HUES6 (cell line): ENCODE data around the gene NFKBIE.

Experiments used
- H3K27ac ChIP-seq: 2 replicates; pipeline ENCODE4 v1.7.0; 2013; ENCODE audit warnings: low read depth, mild to moderate bottlenecking, low read length, inconsistent platforms
- H3K27me3 ChIP-seq: 2 replicates; pipeline ENCODE4 v1.6.1; 2013; ENCODE audit warnings: low read length; ENCODE audit not compliant: control insufficient read depth, insufficient read depth
- H3K36me3 ChIP-seq: 2 replicates; pipeline ENCODE4 v1.6.1; 2013; ENCODE audit warnings: low read length; ENCODE audit not compliant: control insufficient read depth, insufficient read depth
- H3K4me1 ChIP-seq: 2 replicates; pipeline ENCODE4 v1.6.1; 2013; ENCODE audit warnings: low read length; ENCODE audit not compliant: control insufficient read depth, insufficient read depth
- H3K4me3 ChIP-seq: 2 replicates; pipeline ENCODE4 v1.5.1; 2013; ENCODE audit warnings: low read depth, low read length
- H3K9ac ChIP-seq: one replicate; pipeline ENCODE4 v1.6.1; 2013; ENCODE audit warnings: mild to moderate bottlenecking, low read length
- H3K9me3 ChIP-seq: 2 replicates; pipeline ENCODE4 v1.6.1; 2013; ENCODE audit warnings: low read depth, low read length; ENCODE audit not compliant: control insufficient read depth, insufficient read depth

Gene NFKBIE

GRCh38 chr6:44263354-44264100 is 1.8 kb downstream of the NFKBIE start:
- no peak overlapping the region for H3K27ac ChIP-seq

DNA sequence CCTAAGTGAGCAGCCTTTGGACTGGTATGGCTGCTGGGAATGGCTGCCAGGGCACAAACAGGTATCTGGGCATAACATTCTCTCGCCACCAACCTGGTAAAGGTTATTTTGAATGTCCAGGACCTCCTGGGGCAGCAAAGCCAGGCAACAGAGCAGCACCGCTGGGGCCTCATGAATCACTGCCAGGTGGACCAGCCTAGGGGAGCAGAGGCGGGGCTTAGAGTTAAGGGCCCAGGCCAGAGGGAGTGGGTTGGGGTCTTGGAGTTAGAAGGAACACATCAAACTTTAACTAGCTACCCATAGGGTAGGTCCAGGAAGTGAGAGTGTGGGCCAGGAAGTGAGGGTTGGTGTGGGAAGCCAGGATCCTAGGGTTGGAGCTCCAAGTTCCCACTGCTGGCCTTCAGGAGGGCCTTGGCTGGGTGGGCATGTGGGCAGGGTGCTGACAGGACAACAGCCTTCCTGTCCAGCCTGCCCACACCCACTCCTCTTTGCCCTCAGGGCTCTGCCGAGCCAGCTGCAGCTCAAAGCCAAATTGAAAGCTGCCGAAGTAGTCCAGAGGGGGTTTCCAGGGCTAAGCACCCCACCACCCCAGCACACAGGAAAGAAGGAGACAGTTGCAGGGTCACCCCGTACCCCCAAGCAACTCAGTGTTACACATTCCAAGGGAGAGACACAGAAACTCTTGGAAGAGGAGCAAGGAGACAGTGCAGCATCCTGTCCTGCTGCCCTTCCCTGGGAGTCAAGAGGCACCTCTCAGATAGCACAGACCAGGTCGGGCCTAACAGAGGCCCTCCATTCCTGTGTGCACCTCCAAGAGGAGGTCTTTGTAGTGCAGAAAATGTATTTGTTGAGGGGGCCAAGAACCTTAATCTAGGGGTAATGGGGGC is 2.6 kb downstream of the NFKBIE start:
- peaks cover 19% of the 10 kb centered on the region for H3K36me3 ChIP-seq
- peaks cover 32% of the 10 kb centered on the region for H3K4me1 ChIP-seq
- H3K27me3 ChIP-seq = no peaks in the 10 kb centered on the region
- no peaks in the 10 kb centered on the region for H3K9me3 ChIP-seq
- peak overlapping the region; percentile 87; the same call in 1 of the 2 replicates for H3K4me3 ChIP-seq
- H3K27ac ChIP-seq = no peak overlapping the region
- H3K9ac ChIP-seq = no peak overlapping the region

More at GRCh38 chr6:44263354-44264100, 1.8 kb downstream of the NFKBIE start:
- peaks cover 32% of the 10 kb centered on the region for H3K4me1 ChIP-seq
- no peak overlapping the region for H3K9ac ChIP-seq
- H3K36me3 ChIP-seq = peaks cover 18% of the 10 kb centered on the region
- peak overlapping the region; percentile 87 for H3K4me3 ChIP-seq
- H3K9me3 ChIP-seq = no peaks in the 10 kb centered on the region
- H3K27me3 ChIP-seq = peaks cover 4% of the 10 kb centered on the region; the same call in 1 of the 2 replicates

- peaks cover 34% of the 10 kb centered on the region for H3K4me1 ChIP-seq
- no peak overlapping the region for H3K9ac ChIP-seq
- H3K27me3 ChIP-seq = no peaks in the 10 kb centered on the region
- no peak overlapping the region for H3K27ac ChIP-seq
- no peak overlapping the region for H3K4me3 ChIP-seq
- peaks cover 19% of the 10 kb centered on the region for H3K36me3 ChIP-seq
- H3K9me3 ChIP-seq = no peaks in the 10 kb centered on the region
Observed at GRCh38 chr6:44261581-44261980, 3.8 kb downstream of the NFKBIE start.

DNA sequence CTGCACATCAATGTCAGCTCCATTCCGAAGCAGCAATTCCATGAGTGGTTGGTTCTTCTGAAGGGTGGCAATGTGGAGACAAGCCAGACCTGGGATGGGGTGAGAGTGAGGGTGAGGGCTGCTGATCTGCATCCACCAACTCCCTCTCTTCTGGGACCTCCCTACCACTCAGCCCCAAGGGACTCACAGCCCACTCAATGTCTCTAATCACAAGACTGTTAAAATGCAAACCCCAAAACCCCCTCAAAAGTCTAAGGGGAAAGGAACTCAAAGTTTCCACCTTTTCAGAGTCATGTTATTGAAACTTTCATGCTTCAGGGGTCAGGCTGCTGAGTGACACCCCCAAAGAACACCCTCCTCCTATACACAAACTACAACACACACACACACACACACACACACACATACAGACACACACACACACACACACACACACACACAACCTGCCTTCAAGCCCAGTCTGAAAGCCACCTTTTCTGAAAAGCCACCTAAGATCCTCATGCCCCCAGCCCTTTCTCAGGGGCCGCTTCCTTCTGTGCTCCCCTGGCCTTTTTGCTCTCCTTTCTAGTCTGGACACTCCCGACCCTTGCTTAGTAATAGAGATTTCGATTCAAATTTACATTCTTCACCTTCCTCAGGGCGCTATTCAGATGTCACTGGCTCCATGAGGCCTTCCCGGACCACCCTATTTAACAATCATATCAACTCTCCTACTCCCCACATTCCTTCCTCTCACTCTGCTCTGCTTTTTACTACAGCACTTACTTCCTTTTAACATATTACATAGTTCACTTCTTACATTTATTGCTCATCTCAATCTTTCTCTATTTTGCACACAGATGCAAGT is 4.7 kb downstream of the NFKBIE start:
- no peak overlapping the region for H3K4me3 ChIP-seq

GRCh38 chr6:44260011-44260410 is 5.3 kb downstream of the NFKBIE start:
- Histone ChIP-seq H3K9me3 (no peaks in the 10 kb centered on the region), H3K4me3 (no peak overlapping the region), H3K36me3 (peaks cover 27% of the 10 kb centered on the region), H3K27me3 (no peaks in the 10 kb centered on the region), H3K27ac (no peak overlapping the region), H3K4me1 (peaks cover 38% of the 10 kb centered on the region), H3K9ac (no peak overlapping the region)

More for the DNA sequence above, 4.7 kb downstream of the NFKBIE start:
- Histone ChIP-seq H3K27me3 (no peaks in the 10 kb centered on the region), H3K9ac (no peak overlapping the region), H3K36me3 (peaks cover 20% of the 10 kb centered on the region), H3K9me3 (no peaks in the 10 kb centered on the region), H3K27ac (no peak overlapping the region), H3K4me1 (peaks cover 39% of the 10 kb centered on the region)

DNA sequence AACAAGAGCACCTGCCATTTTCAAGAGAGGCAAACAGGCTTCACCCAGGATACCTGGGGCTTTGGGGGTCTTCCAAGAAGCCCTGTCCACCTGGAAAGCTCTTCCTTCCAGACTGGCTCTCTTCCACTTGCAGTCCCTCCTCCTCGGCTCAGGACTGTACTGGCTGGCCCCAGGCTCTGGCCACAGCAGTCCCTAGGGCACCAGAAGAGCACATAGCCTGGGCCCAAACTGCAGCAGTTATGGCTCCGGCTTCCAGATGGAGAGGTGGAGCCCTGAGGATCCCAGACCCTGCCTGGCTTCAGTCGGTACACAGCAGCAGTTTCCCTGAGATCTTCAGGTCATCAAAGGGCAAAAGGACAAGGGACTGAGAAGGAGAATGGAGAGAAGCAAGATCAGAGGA is 6.4 kb downstream of the NFKBIE start:
- no peaks in the 10 kb centered on the region for H3K27me3 ChIP-seq
- no peak overlapping the region for H3K4me3 ChIP-seq
- H3K36me3 ChIP-seq = peaks cover 38% of the 10 kb centered on the region
- no peaks in the 10 kb centered on the region for H3K9me3 ChIP-seq
- no peak overlapping the region for H3K27ac ChIP-seq
- H3K9ac ChIP-seq = no peak overlapping the region
- peaks cover 30% of the 10 kb centered on the region for H3K4me1 ChIP-seq

DNA sequence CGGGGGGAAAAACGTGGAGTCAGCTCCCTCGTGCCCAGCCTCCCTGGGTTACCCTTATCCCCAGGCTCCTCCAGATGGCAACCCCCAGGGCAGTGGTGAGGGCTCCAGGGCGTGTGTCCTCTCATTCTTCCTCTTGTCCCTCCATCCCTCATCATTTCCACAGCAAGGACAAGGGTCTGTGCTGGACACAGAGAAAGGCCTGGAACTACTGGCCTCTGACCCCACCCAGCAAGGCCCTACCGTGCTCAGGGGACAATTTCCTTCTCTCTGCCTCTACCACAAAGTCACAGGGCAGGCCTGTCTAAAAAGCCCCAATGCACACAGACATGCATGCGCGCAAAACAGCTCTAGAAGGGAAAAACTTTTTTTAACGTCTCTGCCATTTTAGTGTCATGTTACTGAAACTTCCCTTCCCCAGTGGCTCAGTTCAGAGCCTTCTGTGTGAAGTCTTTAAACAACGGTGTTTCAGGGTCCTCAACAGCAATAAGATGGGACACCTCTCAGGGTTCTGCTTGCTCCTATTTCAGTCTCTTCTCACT is 7.0 kb downstream of the NFKBIE start:
- Histone ChIP-seq H3K9ac (no peak overlapping the region), H3K4me3 (no peak overlapping the region), H3K9me3 (no peaks in the 10 kb centered on the region), H3K4me1 (peaks cover 24% of the 10 kb centered on the region), H3K36me3 (peaks cover 43% of the 10 kb centered on the region), H3K27ac (no peak overlapping the region), H3K27me3 (no peaks in the 10 kb centered on the region)

DNA sequence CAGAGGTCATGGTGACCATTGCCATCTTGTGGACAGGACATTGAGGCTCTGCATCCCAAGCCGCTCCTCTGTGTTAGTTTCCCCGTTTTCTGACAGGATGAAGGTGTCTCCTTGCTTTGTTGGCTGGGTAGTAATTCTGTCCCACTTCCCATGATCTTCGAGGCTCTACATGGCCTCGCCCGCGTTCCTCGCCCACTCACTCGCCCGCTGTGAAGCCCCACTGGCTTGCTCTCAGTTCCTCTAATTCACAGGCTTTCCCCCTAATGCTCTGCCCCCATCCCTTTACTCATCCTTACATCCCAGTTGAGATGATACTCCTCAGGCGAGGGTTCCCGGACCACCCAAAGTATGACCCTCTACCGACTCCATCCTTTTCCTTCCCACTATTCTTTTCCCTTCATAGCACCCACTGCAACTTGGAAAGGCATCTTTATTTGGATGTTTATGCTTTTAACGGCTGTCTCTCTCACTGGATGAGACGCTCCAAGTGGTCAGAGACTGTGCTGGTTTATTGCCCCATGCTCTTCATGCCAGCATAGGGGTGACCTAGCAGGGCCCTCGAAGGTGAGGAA is 7.5 kb downstream of the NFKBIE start:
- Histone ChIP-seq H3K27ac (0 out of 2 replicates have a peak overlapping the region, but pooled peaks have one; percentile 34), H3K36me3 (peaks cover 49% of the 10 kb centered on the region), H3K4me1 (peaks cover 19% of the 10 kb centered on the region), H3K27me3 (no peaks in the 10 kb centered on the region), H3K4me3 (peak overlapping the region; percentile 92), H3K9me3 (no peaks in the 10 kb centered on the region), H3K9ac (peak overlapping the region; percentile 75)

DNA sequence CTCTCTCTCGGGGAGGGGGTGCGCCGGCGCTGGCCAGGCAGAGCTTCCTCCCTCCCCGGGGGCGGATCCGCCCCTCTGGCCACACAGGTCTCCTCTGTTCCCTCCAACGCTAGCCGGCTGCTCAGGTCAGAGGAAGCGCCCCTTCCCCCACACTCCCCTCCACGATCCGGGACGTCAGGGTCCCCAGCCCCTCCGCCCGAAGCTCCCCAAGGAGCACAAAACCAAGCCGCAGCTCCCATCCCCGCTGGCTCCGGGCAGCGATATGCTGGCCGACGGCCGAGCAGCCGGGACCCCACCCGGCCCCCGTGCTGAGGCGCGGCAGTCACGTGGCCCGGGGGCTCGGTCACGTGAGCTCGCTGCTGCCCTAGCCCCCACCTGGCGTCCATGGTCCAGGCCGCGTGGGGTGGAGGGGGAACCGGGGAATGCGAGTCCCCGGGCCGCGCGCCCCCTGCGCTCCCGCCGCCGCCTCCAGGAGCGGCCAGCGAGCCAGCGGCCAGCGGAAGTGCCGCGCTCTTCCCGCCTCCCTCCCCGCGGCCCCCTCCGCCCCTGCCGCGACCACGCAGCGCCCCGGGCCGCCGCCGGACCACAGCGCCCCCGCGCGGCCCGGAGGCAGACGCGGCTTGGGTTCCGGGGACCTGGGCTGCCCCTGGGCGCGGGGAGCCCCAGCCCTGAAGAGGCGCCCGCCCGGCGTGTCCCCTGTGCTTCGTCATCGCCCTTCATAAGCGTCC is 8.2 kb downstream of the NFKBIE start, which contains the start of gene SLC35B2:
TSS of gene SLC35B2 (minus strand) at position 504 of the 728 bp plus-strand sequence. CDS start at position 386, 118 bp downstream.
- H3K9ac ChIP-seq = peak within 1 kb of the TSS; percentile 93
- peak within 1 kb of the TSS; percentile 92 for H3K4me3 ChIP-seq
- H3K9me3 ChIP-seq = no peaks in the 10 kb centered on the region
- H3K4me1 ChIP-seq = peaks cover 14% of the 10 kb centered on the region
- peak within 1 kb of the TSS; percentile 91; the same call in 1 of the 2 replicates for H3K27ac ChIP-seq
- H3K36me3 ChIP-seq = peaks cover 54% of the 10 kb centered on the region
- no peaks in the 10 kb centered on the region for H3K27me3 ChIP-seq

- Histone ChIP-seq H3K4me1 (peaks cover 14% of the 10 kb centered on the region), H3K36me3 (peaks cover 59% of the 10 kb centered on the region), H3K9ac (peak overlapping the region; percentile 93), H3K27ac (peak overlapping the region; percentile 91; the same call in 1 of the 2 replicates), H3K4me3 (peak overlapping the region; percentile 92), H3K27me3 (no peaks in the 10 kb centered on the region), H3K9me3 (no peaks in the 10 kb centered on the region)
Observed at GRCh38 chr6:44256775-44257024, 8.7 kb downstream of the NFKBIE start.
